K562 (cell line): ENCODE results near the gene CCDC116. TPM values are rescaled to one million over a fixed set of nuclear protein-coding genes. Genes with fewer than 3 reads are reported as not detected.

Source experiments
- TEAD4 ChIP-seq, 2 experiments: sonication (generic) in 1 of 2; formaldehyde crosslinking in 1 of 2; IDR thresholded peaks; 2 replicates each; pipeline versions ENCODE4 v1.6.1 to v1.8.0; 2012 to 2022; ENCODE audit warnings: borderline replicate concordance in 1 of 2, inconsistent platforms in 1 of 2, low read length in 1 of 2, mild to moderate bottlenecking in 1 of 2, missing genetic modification reagents in 1 of 2
- ZNF436 ChIP-seq: fragments of 250-450, 450-650 bp; sonication (Bioruptor Pico); formaldehyde crosslinking; IDR thresholded peaks from 2 replicates; pipeline ENCODE4 v1.7.0; 2020; ENCODE audit warnings: mild to moderate bottlenecking
- ZNF79 ChIP-seq: fragments of 250-450 bp; sonication (Bioruptor Pico); IDR thresholded peaks from 2 replicates; pipeline ENCODE4 v1.4.0; 2020; ENCODE audit warnings: low read depth, mild to moderate bottlenecking, moderate library complexity
- polyA plus RNA-seq, 8 experiments: library from polyadenylated mRNA; depleted of rRNA in 4 of 8; stranded (reverse) in 5 of 8; unstranded in 3 of 8; fragments of >200 nt; fragmentation: Nextera tagmentation in 2 of 8; fragmentation: Illumina TruSeq in 1 of 8; extraction: Ambion mirVana in 2 of 8; extraction: Trizol in 1 of 8; gene quantifications; 2 replicates each; pipeline versions ENCODE4 v1.2.1 to v1.2.3, GENCODE V29; 2011 to 2014; ENCODE audit warnings: inconsistent platforms in 1 of 8, missing spikeins in 1 of 8
- total RNA-seq, 7 experiments: library from RNA; depleted of rRNA in 6 of 7; stranded (reverse); fragments of >200 nt in 6 of 7; fragmentation: Illumina TruSeq in 2 of 7; extraction: Trizol in 2 of 7; gene quantifications; 2 replicates each; pipeline versions ENCODE4 v1.2.1 to v1.2.3, GENCODE V29; 2011 to 2021; ENCODE audit warnings: low replicate concordance in 1 of 7
- TF ChIP-seq, protein P1 (sequence below): sonication (generic); formaldehyde crosslinking; IDR thresholded peaks from 2 replicates; pipeline ENCODE4 v1.8.0; 2022; ENCODE audit warnings: mild to moderate bottlenecking, missing genetic modification reagents
- TF ChIP-seq, protein P2 (sequence below): sonication (generic); formaldehyde crosslinking; IDR thresholded peaks from 2 replicates; pipeline ENCODE4 v1.8.1; 2022; ENCODE audit warnings: missing genetic modification reagents

CCDC116 gene
- total and polyA plus RNA-seq, 9 of the 15 experiments (the other 6 are each of a cell fraction or from before 2014, with no cell fraction given): 1.6 to 11.3 (median 4.7) TPM

DNA sequence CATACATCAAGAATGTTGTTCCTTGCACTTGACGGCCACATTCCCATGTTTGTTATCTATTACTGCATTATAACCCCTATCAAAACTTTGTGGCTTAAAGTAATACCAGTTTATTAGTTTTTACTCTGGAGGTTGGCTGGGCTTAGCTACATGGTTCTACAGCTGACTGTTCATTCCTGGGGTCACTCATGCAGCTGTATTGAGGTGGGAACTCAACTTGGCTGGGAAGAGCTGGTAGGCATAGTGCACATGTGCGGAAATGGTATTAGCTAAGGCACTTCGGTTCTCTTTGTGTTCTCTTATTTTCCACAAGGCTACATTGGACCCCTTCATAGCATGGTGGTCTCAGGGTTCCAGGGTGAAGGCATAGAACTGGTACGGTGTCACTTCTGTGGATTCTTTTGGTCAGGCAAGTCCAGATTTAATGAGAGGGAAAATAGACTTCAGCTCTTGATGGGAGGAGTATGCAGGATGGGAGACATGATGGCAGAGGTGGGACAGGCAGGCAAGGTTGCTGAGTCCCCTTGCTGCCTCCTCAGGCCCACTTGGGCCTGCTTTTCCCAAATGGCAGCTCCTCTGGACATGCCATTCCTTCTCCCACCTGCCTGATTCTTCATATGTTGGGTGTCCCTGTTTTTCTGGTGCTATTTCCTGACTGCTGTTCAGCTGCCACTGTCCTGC, 18.9 kb upstream of the CCDC116 start (continued):
- TF ChIP-seq, protein P1, sequence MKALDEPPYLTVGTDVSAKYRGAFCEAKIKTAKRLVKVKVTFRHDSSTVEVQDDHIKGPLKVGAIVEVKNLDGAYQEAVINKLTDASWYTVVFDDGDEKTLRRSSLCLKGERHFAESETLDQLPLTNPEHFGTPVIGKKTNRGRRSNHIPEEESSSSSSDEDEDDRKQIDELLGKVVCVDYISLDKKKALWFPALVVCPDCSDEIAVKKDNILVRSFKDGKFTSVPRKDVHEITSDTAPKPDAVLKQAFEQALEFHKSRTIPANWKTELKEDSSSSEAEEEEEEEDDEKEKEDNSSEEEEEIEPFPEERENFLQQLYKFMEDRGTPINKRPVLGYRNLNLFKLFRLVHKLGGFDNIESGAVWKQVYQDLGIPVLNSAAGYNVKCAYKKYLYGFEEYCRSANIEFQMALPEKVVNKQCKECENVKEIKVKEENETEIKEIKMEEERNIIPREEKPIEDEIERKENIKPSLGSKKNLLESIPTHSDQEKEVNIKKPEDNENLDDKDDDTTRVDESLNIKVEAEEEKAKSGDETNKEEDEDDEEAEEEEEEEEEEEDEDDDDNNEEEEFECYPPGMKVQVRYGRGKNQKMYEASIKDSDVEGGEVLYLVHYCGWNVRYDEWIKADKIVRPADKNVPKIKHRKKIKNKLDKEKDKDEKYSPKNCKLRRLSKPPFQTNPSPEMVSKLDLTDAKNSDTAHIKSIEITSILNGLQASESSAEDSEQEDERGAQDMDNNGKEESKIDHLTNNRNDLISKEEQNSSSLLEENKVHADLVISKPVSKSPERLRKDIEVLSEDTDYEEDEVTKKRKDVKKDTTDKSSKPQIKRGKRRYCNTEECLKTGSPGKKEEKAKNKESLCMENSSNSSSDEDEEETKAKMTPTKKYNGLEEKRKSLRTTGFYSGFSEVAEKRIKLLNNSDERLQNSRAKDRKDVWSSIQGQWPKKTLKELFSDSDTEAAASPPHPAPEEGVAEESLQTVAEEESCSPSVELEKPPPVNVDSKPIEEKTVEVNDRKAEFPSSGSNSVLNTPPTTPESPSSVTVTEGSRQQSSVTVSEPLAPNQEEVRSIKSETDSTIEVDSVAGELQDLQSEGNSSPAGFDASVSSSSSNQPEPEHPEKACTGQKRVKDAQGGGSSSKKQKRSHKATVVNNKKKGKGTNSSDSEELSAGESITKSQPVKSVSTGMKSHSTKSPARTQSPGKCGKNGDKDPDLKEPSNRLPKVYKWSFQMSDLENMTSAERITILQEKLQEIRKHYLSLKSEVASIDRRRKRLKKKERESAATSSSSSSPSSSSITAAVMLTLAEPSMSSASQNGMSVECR (CRISPR knock-in tag): 0 out of 2 replicates have a peak, but pooled peaks have one; percentile 35
- TF ChIP-seq TEAD4 (IDR thresholded peaks at IDR 0.05; ENCODE audit: low read length): no peak
- TF ChIP-seq TEAD4 (CRISPR knock-in tag; IDR thresholded peaks at IDR 0.05; ENCODE audit: borderline replicate concordance): peak; percentile 56; the same call in 1 of the 2 replicates
- TF ChIP-seq, protein P2, sequence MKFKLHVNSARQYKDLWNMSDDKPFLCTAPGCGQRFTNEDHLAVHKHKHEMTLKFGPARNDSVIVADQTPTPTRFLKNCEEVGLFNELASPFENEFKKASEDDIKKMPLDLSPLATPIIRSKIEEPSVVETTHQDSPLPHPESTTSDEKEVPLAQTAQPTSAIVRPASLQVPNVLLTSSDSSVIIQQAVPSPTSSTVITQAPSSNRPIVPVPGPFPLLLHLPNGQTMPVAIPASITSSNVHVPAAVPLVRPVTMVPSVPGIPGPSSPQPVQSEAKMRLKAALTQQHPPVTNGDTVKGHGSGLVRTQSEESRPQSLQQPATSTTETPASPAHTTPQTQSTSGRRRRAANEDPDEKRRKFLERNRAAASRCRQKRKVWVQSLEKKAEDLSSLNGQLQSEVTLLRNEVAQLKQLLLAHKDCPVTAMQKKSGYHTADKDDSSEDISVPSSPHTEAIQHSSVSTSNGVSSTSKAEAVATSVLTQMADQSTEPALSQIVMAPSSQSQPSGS (CRISPR knock-in tag): 0 out of 2 replicates have a peak, but pooled peaks have one; percentile 15
- peak; percentile 29; the same call in 1 of the 2 replicates for TF ChIP-seq ZNF79 (CRISPR knock-in tag)
- TF ChIP-seq ZNF436 (CRISPR knock-in tag): peak; percentile 17; the same call in 1 of the 2 replicates
